SK-N-SH treated with all-trans-retinoic acid at 6 μM for 48 hours (cell line): ENCODE data around the gene CDK5RAP3.

Experiments
- ATAC-seq: fragments of 200-7000 bp; cut with Tn5 transposase; 3 replicates; pipeline ENCODE4 v1.9.1; 2020; ENCODE audit warnings: mild to moderate bottlenecking, moderate library complexity
- ARNTL ChIP-seq: fragments of 450-650 bp; formaldehyde crosslinking; IDR thresholded peaks from 2 replicates; pipeline ENCODE4 v1.5.0; 2020; ENCODE audit warnings: low read depth, mild to moderate bottlenecking, moderate library complexity, borderline replicate concordance
- BACH2 ChIP-seq: fragments of 250-450 bp; sonication (Bioruptor Pico); IDR thresholded peaks from 2 replicates; pipeline ENCODE4 v1.9.0; 2021; ENCODE audit warnings: mild to moderate bottlenecking, borderline replicate concordance
- CSDC2 ChIP-seq: fragments of 250-450 bp; sonication (Bioruptor Pico); IDR thresholded peaks from 2 replicates; pipeline ENCODE4 v1.5.0; 2020; ENCODE audit warnings: mild to moderate bottlenecking, moderate library complexity
- CSRNP3 ChIP-seq: fragments of 250-450 bp; sonication (Bioruptor Pico); IDR thresholded peaks from 2 replicates; pipeline ENCODE4 v1.5.1; 2021; ENCODE audit warnings: mild to moderate bottlenecking, moderate library complexity
- ESRRG ChIP-seq: fragments of 250-450 bp; sonication (Bioruptor Pico); IDR thresholded peaks from 2 replicates; pipeline ENCODE4 v1.6.1; 2021; ENCODE audit warnings: mild to moderate bottlenecking
- GLIS3 ChIP-seq: fragments of 250-450 bp; sonication (Bioruptor Pico); IDR thresholded peaks from 2 replicates; pipeline ENCODE4 v1.5.0; 2020; ENCODE audit warnings: mild to moderate bottlenecking, moderate library complexity
- OSR1 ChIP-seq: fragments of 250-450 bp; sonication (Bioruptor Pico); IDR thresholded peaks from 2 replicates; pipeline ENCODE4 v1.8.0; 2022; ENCODE audit warnings: moderate library complexity, mild to moderate bottlenecking, inconsistent platforms
- PATZ1 ChIP-seq: fragments of 250-450 bp; sonication (Bioruptor Pico); IDR thresholded peaks from 2 replicates; pipeline ENCODE4 v1.8.0; 2020; ENCODE audit warnings: mild to moderate bottlenecking, moderate library complexity, borderline replicate concordance
- POU6F1 ChIP-seq: fragments of 250-450 bp; sonication (Bioruptor Pico); IDR thresholded peaks from 2 replicates; pipeline ENCODE4 v1.8.0; 2021; ENCODE audit warnings: low read depth, mild to moderate bottlenecking, moderate library complexity, borderline replicate concordance
- PPARA ChIP-seq: fragments of 250-450 bp; sonication (Bioruptor Pico); IDR thresholded peaks from 2 replicates; pipeline ENCODE4 v1.5.0; 2020; ENCODE audit warnings: mild to moderate bottlenecking, borderline replicate concordance
- RARB ChIP-seq: fragments of 250-450 bp; sonication (Bioruptor Pico); IDR thresholded peaks from 2 replicates; pipeline ENCODE4 v1.8.0; 2021; ENCODE audit warnings: mild to moderate bottlenecking, moderate library complexity
- SNAI2 ChIP-seq: fragments of 250-450 bp; sonication (Bioruptor Pico); IDR thresholded peaks from 2 replicates; pipeline ENCODE4 v1.5.0; 2020; ENCODE audit warnings: mild to moderate bottlenecking, moderate library complexity
- TCF4 ChIP-seq: fragments of 250-450 bp; sonication (Bioruptor Pico); IDR thresholded peaks from 2 replicates; pipeline ENCODE4 v1.8.0; 2021; ENCODE audit warnings: mild to moderate bottlenecking, moderate library complexity, borderline replicate concordance
- TSHZ2 ChIP-seq: fragments of 250-450 bp; sonication (Bioruptor Pico); IDR thresholded peaks from 2 replicates; pipeline ENCODE4 v1.5.0; 2020; ENCODE audit warnings: mild to moderate bottlenecking, moderate library complexity
- ZC3H10 ChIP-seq: fragments of 250-450 bp; sonication (Bioruptor Pico); IDR thresholded peaks from 2 replicates; pipeline ENCODE4 v1.5.1; 2021; ENCODE audit warnings: mild to moderate bottlenecking, moderate library complexity
- ZFP3 ChIP-seq: fragments of 250-450 bp; sonication (Bioruptor Pico); IDR thresholded peaks from 2 replicates; pipeline ENCODE4 v1.5.0; 2020; ENCODE audit warnings: mild to moderate bottlenecking, moderate library complexity
- ZFP30 ChIP-seq: fragments of 450-650 bp; formaldehyde crosslinking; IDR thresholded peaks from 2 replicates; pipeline ENCODE4 v1.5.0; 2022; ENCODE audit warnings: mild to moderate bottlenecking, moderate library complexity
- ZNF565 ChIP-seq: fragments of 450-650 bp; formaldehyde crosslinking; conservative IDR thresholded peaks from 2 replicates; pipeline ENCODE4 v1.5.0; 2020; ENCODE audit warnings: low read depth, mild to moderate bottlenecking, moderate library complexity
- ZNF70 ChIP-seq: fragments of 450-650 bp; formaldehyde crosslinking; IDR thresholded peaks from 2 replicates; pipeline ENCODE4 v1.5.0; 2020; ENCODE audit warnings: mild to moderate bottlenecking, moderate library complexity

Gene CDK5RAP3

DNA sequence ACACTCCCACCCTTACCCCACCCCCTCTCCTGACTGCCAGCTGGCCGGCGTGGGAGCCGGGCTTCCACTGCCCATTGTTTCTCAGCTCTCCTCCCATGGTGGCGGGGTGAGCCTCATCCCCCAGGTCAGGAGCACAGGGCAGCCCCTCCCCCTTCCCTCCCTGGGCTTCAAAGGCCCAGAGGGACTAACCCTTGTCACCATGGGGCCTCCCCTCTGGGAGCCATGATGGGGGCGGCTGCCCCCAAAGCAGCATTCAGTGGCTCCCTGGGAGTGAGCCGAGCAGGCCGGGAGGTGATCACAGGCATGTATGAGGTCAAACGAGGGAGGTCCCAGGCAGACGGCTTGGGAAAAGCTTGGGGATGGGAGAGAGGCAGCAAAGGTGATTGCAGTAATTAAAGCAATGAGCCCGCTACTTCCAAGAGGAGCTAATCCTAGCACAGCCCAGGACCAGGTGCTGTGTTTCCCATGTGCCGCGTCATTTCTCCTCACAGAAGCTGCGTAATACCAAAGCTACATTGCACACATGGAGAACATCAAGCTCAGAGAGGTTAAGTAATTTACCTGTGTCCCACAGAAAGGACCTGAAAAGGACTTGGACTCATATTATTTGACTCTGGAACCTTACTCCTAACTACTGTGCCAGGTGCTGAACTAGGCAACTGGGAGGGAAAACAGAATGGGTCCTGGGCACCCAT is 24.5 kb downstream of the CDK5RAP3 start:
- no peak for ATAC-seq
- TF ChIP-seq GLIS3 (no peak), SNAI2 (CRISPR knock-in tag) (no peak), PATZ1 (CRISPR knock-in tag) (no peak), ZFP3 (no peak), PPARA (CRISPR knock-in tag) (no peak), POU6F1 (CRISPR knock-in tag) (no peak), ZNF70 (CRISPR knock-in tag) (no peak), OSR1 (CRISPR knock-in tag) (no peak), ZFP30 (CRISPR knock-in tag) (no peak), RARB (CRISPR knock-in tag) (no peak)

- TF ChIP-seq CSDC2 (CRISPR knock-in tag) (no peak), ZFP3 (no peak), OSR1 (CRISPR knock-in tag) (no peak), PATZ1 (CRISPR knock-in tag) (no peak), ARNTL (CRISPR knock-in tag) (no peak), POU6F1 (CRISPR knock-in tag) (no peak), ZNF565 (no peak), RARB (CRISPR knock-in tag) (no peak), TCF4 (CRISPR knock-in tag) (peak; percentile 62; the same call in 1 of the 2 replicates), TSHZ2 (CRISPR knock-in tag) (peak; percentile 71; the same call in 1 of the 2 replicates), ZFP30 (CRISPR knock-in tag) (no peak), ZC3H10 (no peak), BACH2 (CRISPR knock-in tag) (no peak)
- no peak; the same call in 2 of the 3 replicates for ATAC-seq
Measured at GRCh38 chr17:47996201-47996600, 25.3 kb downstream of the CDK5RAP3 start.

DNA sequence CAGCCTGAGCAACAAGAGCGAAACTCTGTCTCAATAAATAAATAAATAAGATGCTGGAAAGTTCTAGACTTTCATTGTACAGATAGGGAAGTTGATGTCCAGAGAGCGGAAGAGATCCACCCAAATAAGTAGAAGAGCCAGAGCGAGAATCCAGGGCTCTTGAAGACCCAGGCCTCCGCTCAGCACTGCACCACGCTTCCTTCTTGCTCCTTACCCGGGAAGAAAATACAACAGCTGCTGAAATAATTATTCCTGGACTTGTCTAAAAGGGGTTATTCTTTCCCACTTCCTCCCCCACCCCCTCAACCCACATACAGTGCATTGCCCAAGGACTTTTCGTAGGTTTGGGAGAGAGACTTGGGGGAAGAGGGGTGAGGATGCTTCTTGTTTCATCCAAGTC is 26.7 kb downstream of the CDK5RAP3 start:
- no peak for TF ChIP-seq ZNF70 (CRISPR knock-in tag)
- no peak for TF ChIP-seq ESRRG
- TF ChIP-seq OSR1 (CRISPR knock-in tag), result no peak
- TF ChIP-seq TSHZ2 (CRISPR knock-in tag), result no peak
- TF ChIP-seq ZC3H10, result no peak
- no peak for TF ChIP-seq CSRNP3 (CRISPR knock-in tag)
- no peak for TF ChIP-seq PATZ1 (CRISPR knock-in tag)
- no peak for TF ChIP-seq PPARA (CRISPR knock-in tag)
- no peak for ATAC-seq
